Neural progenitor cell (in vitro differentiated cells): Measurements from ENCODE around the gene GREB1L. TPM values are rescaled to one million over a fixed set of nuclear protein-coding genes. Genes with fewer than 3 reads are reported as not detected.

Experiments used
- DNase-seq: peaks from one replicate; pipeline ENCODE4 v3.0.0-alpha.2; 2016; ENCODE audit warnings: low spot score
- H2AFZ ChIP-seq: fragments of 200-600 bp; sonication (generic); replicated peaks from 2 replicates; pipeline ENCODE4 v1.6.1; 2016; ENCODE audit warnings: antibody characterized with exemption
- H3F3A ChIP-seq: fragments of 200-600 bp; sonication (generic); 2 replicates; pipeline ENCODE4 v1.6.1; 2016; ENCODE audit warnings: antibody characterized with exemption, low read depth
- H3K27ac ChIP-seq: fragments of 200-600 bp; sonication (generic); 2 replicates; pipeline ENCODE4 v1.5.1; 2016; ENCODE audit warnings: mild to moderate bottlenecking
- H3K27me3 ChIP-seq: fragments of 200-600 bp; sonication (generic); 2 replicates; pipeline ENCODE4 v1.6.1; 2016; ENCODE audit warnings: mild to moderate bottlenecking, moderate library complexity
- H3K36me3 ChIP-seq: fragments of 200-600 bp; sonication (generic); 2 replicates; pipeline ENCODE4 v1.5.1; 2016
- H3K4me1 ChIP-seq: fragments of 200-600 bp; sonication (generic); 2 replicates; pipeline ENCODE4 v1.6.1; 2016; ENCODE audit warnings: mixed run types
- H3K4me2 ChIP-seq: fragments of 200-600 bp; sonication (generic); 2 replicates; pipeline ENCODE4 v1.6.1; 2016
- H3K4me3 ChIP-seq: fragments of 200-600 bp; sonication (generic); 2 replicates; pipeline ENCODE4 v1.5.1; 2016
- H3K79me2 ChIP-seq: fragments of 200-600 bp; sonication (generic); 2 replicates; pipeline ENCODE4 v1.6.1; 2016; ENCODE audit warnings: low read depth
- H3K9ac ChIP-seq: fragments of 200-600 bp; sonication (generic); 2 replicates; pipeline ENCODE4 v1.6.1; 2016
- H3K9me3 ChIP-seq: fragments of 200-600 bp; sonication (generic); 2 replicates; pipeline ENCODE4 v1.5.1; 2016; ENCODE audit warnings: low read depth
- H4K20me1 ChIP-seq: fragments of 200-600 bp; sonication (generic); 2 replicates; pipeline ENCODE4 v1.6.1; 2016; ENCODE audit warnings: low read depth
- H3K27ac Mint-ChIP-seq: 3 replicates; pipeline ENCODE4 v1.8.0; 2021; ENCODE audit warnings: mixed read lengths
- H3K27me3 Mint-ChIP-seq: 2 replicates; pipeline ENCODE4 v1.8.0; 2022; ENCODE audit warnings: low read depth, mild to moderate bottlenecking, inconsistent platforms, moderate library complexity, mixed read lengths; ENCODE audit not compliant: insufficient read depth
- H3K36me3 Mint-ChIP-seq: 3 replicates; pipeline ENCODE4 v1.8.0; 2021; ENCODE audit warnings: mixed read lengths
- H3K4me1 Mint-ChIP-seq: 3 replicates; pipeline ENCODE4 v1.8.0; 2021; ENCODE audit warnings: mixed read lengths
- H3K4me3 Mint-ChIP-seq: 3 replicates; pipeline ENCODE4 v1.8.0; 2021; ENCODE audit warnings: mild to moderate bottlenecking, moderate library complexity, mixed read lengths
- H3K9me3 Mint-ChIP-seq: 3 replicates; pipeline ENCODE4 v1.8.0; 2020; ENCODE audit warnings: mixed read lengths
- EZH2 ChIP-seq: fragments of 200-600 bp; sonication (generic); IDR thresholded peaks from 2 replicates; pipeline ENCODE4 v1.6.1; 2017; ENCODE audit warnings: antibody characterized with exemption, mild to moderate bottlenecking, moderate library complexity
- EZH2phosphoT487 ChIP-seq: fragments of 200-600 bp; sonication (generic); IDR thresholded peaks from 2 replicates; pipeline ENCODE4 v1.6.1; 2017; ENCODE audit warnings: antibody characterized with exemption
- total RNA-seq: library from RNA; depleted of rRNA; stranded (reverse); fragments of >200 nt; gene quantifications from 2 replicates; pipeline ENCODE4 v1.2.3, GENCODE V29; 2015; ENCODE audit warnings: low replicate concordance
- TF ChIP-seq, protein P1 (sequence below): fragments of 200-600 bp; sonication (generic); IDR thresholded peaks from 2 replicates; pipeline ENCODE4 v1.5.1; 2017; ENCODE audit warnings: antibody characterized with exemption, mild to moderate bottlenecking

Gene GREB1L
- total RNA-seq, 1 donor from 2014 or later: 278 TPM

DNA sequence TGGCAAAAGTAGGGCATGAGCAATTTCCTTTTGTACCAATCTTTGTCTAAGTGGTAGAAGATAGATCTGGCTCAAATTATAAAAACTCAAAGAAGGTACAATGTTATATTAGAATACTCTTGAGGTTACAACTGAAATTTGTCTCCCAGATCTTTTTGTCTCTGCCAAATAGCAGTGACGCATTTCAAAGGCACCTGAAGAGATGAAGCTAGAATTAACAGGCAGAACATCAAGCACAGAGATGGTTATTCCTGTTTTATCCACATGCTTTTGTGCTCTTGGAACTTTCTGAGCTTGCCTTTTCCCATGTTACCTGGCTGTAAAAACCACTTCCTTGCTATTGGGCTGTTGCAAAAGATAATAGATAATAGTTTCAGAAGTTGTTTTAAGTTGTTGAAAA lies 74.3 kb downstream of the GREB1L start:
- Histone ChIP-seq H4K20me1 (peaks cover 70% of the 10 kb centered on the region), H3K4me1 (peaks cover 27% of the 10 kb centered on the region), H3K27ac (peak overlapping the region; percentile 7), H3K4me3 (no peak overlapping the region), H3K4me2 (peak overlapping the region; percentile 48), H2AFZ (no peak overlapping the region), H3K27me3 (no peaks in the 10 kb centered on the region), H3K36me3 (peaks cover 8% of the 10 kb centered on the region), H3K9me3 (no peaks in the 10 kb centered on the region), H3K9ac (no peak overlapping the region), H3F3A (peaks cover 53% of the 10 kb centered on the region), H3K79me2 (peaks cover 100% of the 10 kb centered on the region)
- H3K9me3 Mint-ChIP-seq: peaks cover 11% of the 10 kb centered on the region
- H3K27ac Mint-ChIP-seq: peak overlapping the region; percentile 89
- TF ChIP-seq EZH2 (no peak), EZH2phosphoT487 (no peak)
- TF ChIP-seq, protein P1, sequence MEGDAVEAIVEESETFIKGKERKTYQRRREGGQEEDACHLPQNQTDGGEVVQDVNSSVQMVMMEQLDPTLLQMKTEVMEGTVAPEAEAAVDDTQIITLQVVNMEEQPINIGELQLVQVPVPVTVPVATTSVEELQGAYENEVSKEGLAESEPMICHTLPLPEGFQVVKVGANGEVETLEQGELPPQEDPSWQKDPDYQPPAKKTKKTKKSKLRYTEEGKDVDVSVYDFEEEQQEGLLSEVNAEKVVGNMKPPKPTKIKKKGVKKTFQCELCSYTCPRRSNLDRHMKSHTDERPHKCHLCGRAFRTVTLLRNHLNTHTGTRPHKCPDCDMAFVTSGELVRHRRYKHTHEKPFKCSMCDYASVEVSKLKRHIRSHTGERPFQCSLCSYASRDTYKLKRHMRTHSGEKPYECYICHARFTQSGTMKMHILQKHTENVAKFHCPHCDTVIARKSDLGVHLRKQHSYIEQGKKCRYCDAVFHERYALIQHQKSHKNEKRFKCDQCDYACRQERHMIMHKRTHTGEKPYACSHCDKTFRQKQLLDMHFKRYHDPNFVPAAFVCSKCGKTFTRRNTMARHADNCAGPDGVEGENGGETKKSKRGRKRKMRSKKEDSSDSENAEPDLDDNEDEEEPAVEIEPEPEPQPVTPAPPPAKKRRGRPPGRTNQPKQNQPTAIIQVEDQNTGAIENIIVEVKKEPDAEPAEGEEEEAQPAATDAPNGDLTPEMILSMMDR: no peak
- DNase-seq: no peak
- H3K27me3 Mint-ChIP-seq: no peaks in the 10 kb centered on the region
- peaks cover 18% of the 10 kb centered on the region for H3K4me1 Mint-ChIP-seq
- H3K36me3 Mint-ChIP-seq: peaks cover 18% of the 10 kb centered on the region
- H3K4me3 Mint-ChIP-seq: no peak overlapping the region

GRCh38 chr18:21321711-21322110 lies 79.7 kb downstream of the GREB1L start:
- Histone ChIP-seq H3K27me3 (no peaks in the 10 kb centered on the region), H3K79me2 (peaks cover 100% of the 10 kb centered on the region), H3K27ac (peak overlapping the region; percentile 61), H4K20me1 (peaks cover 23% of the 10 kb centered on the region), H3K4me1 (peaks cover 31% of the 10 kb centered on the region), H3K4me2 (no peak overlapping the region), H2AFZ (no peak overlapping the region), H3F3A (peaks cover 55% of the 10 kb centered on the region), H3K4me3 (no peak overlapping the region), H3K36me3 (peaks cover 18% of the 10 kb centered on the region), H3K9ac (no peak overlapping the region), H3K9me3 (no peaks in the 10 kb centered on the region)
- peaks cover 15% of the 10 kb centered on the region for H3K36me3 Mint-ChIP-seq
- no peak for DNase-seq
- no peak overlapping the region for H3K4me3 Mint-ChIP-seq
- H3K4me1 Mint-ChIP-seq: peaks cover 8% of the 10 kb centered on the region
- no peak overlapping the region for H3K27ac Mint-ChIP-seq
- H3K9me3 Mint-ChIP-seq: peaks cover 13% of the 10 kb centered on the region
- TF ChIP-seq EZH2 (no peak), EZH2phosphoT487 (no peak)
- TF ChIP-seq, protein P1: no peak
- H3K27me3 Mint-ChIP-seq: no peaks in the 10 kb centered on the region

- Mint-ChIP-seq H3K27ac (no peak overlapping the region), H3K27me3 (peaks cover 2% of the 10 kb centered on the region), H3K36me3 (peaks cover 2% of the 10 kb centered on the region), H3K9me3 (peaks cover 2% of the 10 kb centered on the region), H3K4me1 (peaks cover 53% of the 10 kb centered on the region), H3K4me3 (no peak overlapping the region)
- H3K9me3 ChIP-seq: no peaks in the 10 kb centered on the region
- H3K79me2 ChIP-seq: peaks cover 93% of the 10 kb centered on the region
- H2AFZ ChIP-seq: no peak overlapping the region
- H3K27ac ChIP-seq: peak overlapping the region; percentile 80
- H3K36me3 ChIP-seq: peaks cover 4% of the 10 kb centered on the region
- peak overlapping the region; percentile 31 for H3K4me2 ChIP-seq
- DNase-seq: no peak
- no peak overlapping the region for H3K9ac ChIP-seq
- no peaks in the 10 kb centered on the region for H3K27me3 ChIP-seq
- peaks cover 43% of the 10 kb centered on the region for H4K20me1 ChIP-seq
- peaks cover 88% of the 10 kb centered on the region for H3F3A ChIP-seq
- no peak overlapping the region for H3K4me3 ChIP-seq
- H3K4me1 ChIP-seq: peaks cover 80% of the 10 kb centered on the region
- TF ChIP-seq, protein P1: no peak
- TF ChIP-seq EZH2 (no peak), EZH2phosphoT487 (no peak)
Measured at GRCh38 chr18:21327101-21327500, 85.1 kb downstream of the GREB1L start.
